GM18909 (cell line): ENCODE data around the gene MRPL2.

Source experiments
- ATAC-seq: cut with Tn5 transposase; IDR thresholded peaks from one replicate; pipeline ENCODE4 v1.9.1; 2021; ENCODE audit warnings: mild to moderate bottlenecking; ENCODE audit not compliant: unreplicated experiment, poor library complexity

MRPL2 gene

DNA sequence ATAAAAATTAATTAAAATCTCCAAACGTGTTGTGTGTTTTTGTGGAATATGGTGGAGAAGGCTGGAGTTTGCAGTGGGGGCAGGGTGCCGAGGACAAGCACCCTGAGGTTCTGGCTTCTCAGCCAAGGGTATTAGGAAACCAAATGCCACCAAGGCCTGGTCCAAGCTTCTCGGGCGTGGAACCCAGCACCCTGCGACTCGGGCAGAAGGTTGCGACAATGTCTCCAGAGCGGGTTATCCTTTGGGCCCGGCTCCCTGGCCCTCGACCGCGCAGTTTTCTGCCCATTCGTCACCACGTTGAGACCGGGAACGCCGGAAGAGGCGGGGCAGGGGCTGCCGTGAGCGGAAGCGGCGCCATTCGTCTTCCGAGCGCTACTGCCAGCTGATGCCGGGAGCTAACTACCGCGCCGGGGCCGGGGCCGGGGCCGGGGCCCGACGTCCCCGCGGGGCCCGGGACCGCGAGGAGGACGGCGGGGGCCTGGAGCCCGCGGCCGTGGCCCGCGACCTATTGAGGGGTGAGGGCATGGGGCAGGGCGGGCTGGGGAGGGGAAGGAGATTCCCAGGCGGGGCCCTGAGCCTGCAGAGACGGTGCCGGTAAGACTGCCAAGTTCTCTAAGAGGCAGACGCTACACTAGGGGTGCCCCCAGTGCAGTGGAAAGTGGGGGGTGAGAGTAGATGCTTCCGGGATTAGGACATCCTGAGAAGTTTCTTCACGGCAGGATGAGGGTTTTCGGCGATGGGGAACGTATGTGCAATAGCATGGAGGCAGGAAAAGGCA, 37.8 kb downstream of the MRPL2 start, which contains the start of gene RRP36:
RRP36 (plus strand) TSS at position 354 of the 778 bp plus-strand sequence; CDS start at position 386, 32 bp downstream.
- peak; percentile 82 for ATAC-seq

DNA sequence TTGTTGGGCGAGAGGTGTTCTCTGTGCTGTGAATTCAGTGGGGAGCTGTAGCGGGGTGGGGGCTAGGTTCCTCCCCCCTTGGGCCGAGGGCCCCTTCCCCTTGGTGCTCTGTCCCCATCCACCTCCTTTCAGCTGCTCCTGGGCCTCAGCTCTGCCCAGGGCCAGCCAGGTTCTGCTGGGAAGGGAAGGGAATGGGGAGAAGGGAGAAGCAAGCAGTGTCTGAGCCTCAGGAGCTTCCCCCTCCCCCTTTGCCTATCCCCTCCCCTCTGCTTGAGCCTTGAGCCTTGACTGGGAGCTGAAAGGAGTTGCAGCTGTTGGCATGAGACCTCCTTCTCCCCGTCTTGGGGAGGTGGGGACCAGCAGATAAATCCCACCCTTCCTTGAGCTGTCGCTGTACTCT, 38.4 kb downstream of the MRPL2 start:
- ATAC-seq: no peak

DNA sequence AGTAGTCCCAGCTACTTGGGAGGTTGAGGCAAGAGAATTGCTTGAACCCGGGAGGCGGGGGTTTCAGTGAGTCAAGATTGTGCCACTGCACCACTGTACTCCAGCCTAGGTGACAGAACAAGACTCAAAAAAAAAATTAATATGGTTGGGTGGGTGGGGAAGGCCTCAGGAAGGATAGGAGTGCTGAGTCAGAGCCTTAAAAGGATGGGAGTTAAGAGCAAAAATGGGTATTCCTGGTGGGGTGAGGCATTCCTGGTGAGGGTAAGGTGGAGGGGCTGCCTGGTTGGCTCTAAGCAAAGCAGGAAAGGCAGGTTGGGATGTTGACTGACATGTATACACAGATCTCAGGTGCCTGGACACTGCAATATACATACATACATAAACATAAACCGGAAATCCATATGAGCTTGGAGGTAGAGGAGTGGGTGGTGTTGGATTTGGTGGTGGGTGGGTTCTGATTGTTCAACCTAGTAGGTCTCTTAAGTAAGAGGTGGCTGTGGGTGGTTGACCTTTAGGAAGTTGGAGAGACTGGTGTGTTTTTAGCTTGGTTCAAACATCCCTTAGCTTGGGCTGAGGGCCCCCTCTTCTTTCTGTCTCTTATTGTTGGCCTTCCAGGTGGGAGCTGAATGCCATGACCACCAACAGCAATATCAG, 39.1 kb downstream of the MRPL2 start:
- ATAC-seq: no peak

DNA sequence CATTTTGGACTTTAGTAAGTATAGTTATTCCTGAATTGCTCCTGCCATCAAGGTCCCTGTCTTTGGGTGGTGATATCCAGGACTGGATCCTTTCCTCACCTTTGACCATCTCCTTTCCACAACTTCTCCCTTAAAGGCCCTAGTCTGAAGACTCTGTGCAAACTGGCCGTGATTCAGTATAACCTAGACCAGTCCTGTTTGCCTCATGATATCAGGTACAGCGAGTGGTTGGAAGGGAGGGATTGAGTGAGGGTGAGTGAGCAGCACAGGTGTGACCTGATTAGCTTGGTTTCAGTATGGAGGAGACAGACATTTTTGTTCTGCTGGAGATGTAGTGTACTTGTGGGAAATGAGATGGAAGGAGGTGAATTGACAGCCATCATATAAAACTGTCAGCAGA, 40.1 kb downstream of the MRPL2 start:
- ATAC-seq: no peak

DNA sequence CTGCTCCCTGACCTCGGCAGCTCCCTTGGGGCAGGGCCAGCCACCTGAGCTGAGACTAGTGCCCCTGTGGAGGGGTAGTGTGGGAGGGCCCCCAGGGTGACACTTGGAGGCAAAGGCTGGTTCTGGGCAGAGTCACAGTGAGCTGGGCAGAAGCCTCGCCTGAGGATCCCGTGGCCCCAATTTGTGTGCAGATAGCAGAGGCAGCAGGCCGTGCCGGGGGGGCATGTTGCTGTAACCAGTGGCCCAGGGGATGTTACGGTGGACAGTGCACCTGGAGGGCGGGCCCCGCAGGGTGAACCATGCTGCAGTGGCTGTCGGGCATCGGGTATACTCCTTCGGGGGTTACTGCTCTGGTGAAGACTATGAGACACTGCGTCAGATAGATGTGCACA, 42.3 kb downstream of the MRPL2 start:
- ATAC-seq: no peak

DNA sequence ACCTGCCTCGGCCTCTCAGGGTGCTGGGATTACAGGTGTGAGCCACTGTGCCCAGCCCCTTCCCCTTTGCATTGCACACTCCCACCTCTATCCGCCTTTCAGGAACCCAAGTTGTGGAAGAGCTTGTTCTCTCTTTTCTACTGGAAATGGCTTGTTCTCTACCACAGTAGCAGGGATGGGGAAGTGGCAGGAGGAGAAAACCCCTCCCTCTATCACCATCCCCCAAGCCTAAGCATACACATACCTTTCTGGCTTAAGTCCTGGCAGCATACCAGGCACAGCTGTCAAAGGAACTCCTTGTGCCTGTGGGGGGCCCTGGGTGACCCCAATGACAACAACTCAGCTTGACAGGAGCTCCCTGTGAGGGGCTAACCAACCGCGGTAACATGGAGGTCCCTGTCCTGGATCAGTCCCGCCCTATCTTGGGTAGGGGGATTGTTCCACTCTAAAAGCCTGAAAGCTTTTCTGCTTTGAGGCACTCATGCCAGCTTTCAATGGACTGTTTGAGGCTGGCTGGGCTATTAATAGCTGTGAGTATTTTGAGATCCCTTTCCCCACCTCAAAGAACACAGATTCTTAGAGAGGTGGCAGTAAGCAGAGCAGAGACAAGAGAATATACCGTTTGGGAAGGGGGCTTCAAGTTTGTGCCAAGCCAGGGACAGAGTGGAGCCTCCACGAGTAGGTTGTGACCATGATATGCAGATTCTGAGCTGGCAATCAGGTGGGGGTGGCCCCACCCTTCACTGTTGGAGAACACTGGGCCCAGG, 42.9 kb downstream of the MRPL2 start:
- no peak for ATAC-seq

DNA sequence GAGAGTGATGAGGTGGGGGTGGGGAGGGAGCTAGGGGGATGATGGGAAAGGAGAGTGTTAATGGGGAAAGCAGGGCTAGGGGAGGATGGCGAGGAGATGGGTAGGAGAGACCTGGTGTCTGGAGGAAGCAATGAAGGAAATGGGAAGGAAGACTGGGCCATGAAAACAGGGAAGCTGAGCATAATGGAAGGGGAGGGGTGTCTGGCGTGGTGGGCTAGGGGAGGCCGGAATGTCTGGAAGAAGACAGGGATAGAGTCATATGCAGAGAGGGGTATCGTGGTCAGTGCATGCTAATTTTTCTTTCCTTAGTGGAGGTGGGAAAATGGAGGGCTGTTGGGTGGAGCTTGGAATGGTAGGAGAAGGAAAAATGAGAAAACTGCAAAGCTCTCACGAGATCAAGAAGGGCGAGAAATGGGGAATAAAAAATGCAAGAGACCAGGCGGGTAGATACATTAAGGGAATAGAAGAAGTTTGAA, 44.8 kb downstream of the MRPL2 start:
- ATAC-seq: no peak

DNA sequence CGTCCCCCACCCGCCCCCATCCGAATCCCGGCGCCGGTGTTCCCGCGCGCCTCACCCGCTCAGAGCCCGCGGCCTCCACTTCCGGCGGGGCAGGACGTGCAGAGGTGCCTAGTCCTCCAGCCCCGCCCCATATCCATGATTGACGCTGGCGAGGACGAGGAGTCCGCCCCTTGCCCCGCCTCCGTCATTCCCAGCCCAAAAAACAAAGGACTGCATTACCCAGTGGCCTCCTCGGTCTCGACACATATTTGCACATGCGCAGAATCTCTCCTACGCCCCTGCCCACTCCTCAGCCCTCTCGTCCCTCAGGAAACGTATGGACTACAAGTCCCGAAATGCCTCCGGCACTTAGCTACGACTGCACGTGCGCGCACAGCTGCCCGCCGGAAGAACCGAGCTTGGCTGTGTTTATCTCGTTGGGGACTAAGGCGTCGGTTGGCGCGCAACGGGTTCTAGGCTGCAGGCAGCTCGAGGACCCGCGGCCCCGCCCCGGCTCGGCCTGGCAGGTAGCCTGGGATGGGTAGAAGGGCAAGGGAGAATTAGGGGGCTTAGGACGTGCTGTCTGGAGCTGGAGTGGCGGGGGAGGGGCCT, 45.3 kb downstream of the MRPL2 start, which contains the start of the genes KLHDC3 and MEA1:
KLHDC3 (plus strand) TSS at position 407 of the 591 bp plus-strand sequence. CDS start 2,944 bp downstream, outside the sequence.
MEA1 (minus strand) TSS at position 104 of the 591 bp plus-strand sequence. CDS start 133 bp downstream, outside the sequence.
- ATAC-seq: peak; percentile 92

DNA sequence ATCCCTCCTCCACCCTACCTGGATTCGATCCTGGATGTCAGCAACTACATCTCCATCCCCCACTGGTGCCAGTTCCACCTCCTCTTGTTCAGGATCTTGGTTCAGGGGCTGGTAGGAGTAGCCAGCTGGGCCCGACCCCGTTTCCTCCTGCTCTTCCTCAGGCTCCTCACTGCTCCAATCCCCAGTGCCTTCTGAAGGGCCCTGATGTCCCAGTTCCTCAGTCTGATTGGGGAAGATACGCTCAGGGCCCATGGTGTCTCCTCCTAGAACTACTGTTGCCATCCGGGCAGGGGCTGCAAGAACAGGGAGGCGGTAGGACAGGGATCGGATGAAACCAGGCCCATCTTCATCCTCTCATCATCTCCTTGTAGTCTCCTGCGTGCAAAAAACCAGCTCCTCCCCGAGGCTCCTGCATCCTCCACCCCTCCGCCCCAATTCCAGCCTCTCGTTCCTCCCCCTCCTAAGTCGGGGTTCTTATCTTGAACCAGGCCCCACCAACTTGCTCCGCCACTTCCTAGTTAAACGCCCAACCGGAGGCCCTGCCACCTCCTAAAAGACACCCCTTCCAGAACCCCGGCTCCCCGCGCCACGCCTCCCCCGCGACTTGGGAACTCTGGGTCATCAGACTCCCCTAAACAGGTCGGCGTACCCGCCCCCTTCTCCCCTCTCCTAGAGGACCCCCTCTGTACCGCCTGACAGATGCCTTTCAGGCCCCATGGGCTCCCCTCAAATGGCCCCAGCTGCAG, 46.0 kb downstream of the MRPL2 start:
- ATAC-seq: peak; percentile 4

DNA sequence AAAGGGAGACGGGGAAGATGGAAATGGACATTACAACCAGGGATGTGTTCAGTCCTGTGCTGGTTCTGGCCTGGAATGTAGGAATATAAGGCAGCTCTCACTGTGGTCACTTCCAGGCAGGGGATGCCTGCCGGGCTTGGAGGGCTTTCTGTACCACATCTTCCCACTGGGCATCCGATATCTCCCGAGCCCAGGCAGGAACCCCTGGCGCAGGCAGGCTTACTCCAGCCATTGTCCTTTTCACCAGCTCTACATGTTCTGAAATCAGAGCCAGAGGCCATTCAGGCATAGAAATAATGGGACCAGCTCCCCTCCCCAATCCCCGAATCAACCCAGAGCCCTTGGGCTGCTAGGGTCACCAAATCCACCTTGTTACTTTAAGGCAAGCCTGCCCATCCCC, 46.9 kb downstream of the MRPL2 start:
- ATAC-seq: no peak

DNA sequence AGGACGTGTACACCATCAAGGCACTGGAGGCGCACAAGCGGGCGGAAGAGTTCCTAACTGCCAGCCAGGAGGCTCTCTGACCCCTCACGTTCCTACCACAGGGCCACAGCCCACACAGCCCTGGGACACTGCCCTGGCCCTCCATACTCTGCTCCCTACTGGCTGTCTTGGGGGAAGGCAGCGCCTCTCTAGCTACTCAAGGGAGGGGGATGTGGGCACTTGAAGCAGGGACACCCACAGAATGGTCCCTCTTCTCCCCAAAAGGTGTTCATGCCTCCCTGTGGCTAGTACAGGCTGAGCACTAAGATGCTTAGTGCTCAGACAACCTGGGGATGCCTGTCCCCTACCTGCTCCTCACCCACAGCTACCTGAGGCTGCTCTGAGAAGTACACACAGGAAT, 48.0 kb downstream of the MRPL2 start:
- no peak for ATAC-seq

DNA sequence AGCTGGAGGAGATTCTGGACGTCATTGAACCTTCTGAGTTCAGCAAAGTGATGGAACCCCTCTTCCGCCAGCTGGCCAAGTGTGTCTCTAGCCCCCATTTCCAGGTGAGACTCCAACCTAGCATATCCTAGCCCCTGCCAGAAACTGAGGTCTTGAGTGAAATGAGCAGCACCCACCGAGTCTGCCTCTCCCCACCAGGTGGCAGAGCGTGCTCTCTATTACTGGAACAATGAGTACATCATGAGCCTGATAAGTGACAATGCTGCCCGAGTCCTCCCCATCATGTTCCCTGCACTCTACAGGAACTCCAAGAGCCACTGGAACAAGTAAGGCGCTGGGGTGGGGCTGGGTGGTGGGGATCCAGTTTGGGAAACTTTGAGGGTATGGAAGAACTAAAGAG, 50.1 kb downstream of the MRPL2 start:
- no peak for ATAC-seq

DNA sequence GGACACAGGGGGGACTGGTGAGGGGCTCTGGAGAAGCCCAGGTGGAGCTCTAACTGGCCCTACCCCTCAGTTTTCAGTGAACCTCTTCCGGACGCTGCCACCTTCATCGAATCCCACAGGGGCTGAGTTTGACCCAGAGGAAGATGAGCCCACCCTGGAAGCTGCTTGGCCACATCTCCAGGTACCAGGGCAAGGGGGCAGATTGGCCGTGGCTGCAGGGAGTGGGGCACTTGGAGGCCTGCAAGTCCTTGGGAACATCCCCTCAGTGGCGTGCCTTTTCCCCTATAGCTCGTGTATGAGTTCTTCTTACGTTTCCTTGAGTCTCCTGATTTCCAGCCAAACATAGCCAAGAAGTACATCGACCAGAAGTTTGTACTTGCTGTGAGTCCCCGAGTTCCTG, 52.1 kb downstream of the MRPL2 start:
- ATAC-seq: no peak

DNA sequence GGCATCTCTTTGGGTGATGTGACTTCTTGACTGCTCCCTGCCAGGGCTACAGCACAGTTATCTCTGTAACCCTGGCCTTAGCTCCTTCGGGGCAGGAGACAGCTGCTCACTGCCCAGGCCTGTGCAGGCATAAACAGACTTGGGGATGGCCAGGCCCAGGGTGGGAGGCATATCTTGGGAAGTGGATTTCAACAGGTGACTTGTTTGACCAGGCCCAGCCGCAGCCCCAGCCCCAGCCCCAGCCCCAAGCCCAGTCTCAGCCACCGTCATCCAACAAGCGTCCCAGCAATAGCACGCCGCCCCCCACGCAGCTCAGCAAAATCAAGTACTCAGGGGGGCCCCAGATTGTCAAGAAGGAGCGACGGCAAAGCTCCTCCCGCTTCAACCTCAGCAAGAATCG, 53.0 kb downstream of the MRPL2 start:
- no peak for ATAC-seq

DNA sequence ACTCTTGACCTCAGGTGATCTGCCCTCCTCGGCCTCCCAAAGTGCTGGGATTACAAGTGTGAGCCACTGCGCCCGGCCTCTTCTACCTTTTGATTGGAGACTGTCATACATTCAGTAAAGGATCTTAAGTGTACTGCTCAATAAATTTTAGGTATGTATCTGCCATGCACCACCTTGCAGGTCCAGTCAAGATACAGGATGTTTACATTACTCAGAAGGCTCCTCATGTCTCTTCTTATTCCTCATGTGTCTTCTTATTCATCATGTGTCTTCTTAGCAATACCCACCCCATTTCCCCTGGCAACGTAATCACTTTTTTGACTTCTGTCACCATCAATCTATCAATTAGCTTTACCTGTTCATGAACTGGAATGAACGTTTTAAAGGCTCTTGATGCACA, 53.4 kb downstream of the MRPL2 start:
- ATAC-seq: no peak
